Measurements from ENCODE around the gene FITM1. TPM values are rescaled to one million over a fixed set of nuclear protein-coding genes. Genes with fewer than 3 reads are reported as not detected.

FITM1 gene
- total RNA-seq, 1 experiment from 2014 or later: 0.89 TPM

GRCh38 chr14:24176599-24176998, 46.1 kb downstream of the FITM1 start:
- no peak overlapping the region for H3K4me3 ChIP-seq (ENCODE audit: low read length)
- peaks cover 37% of the 10 kb centered on the region for H3K36me3 ChIP-seq (ENCODE audit: insufficient read depth, low read length)
- no peak overlapping the region for H2AFZ ChIP-seq (ENCODE audit: low read length)
- no peak overlapping the region for H3K27ac ChIP-seq (ENCODE audit: low read length)
- DNase-seq: no peak
- no peak overlapping the region for H3K9ac ChIP-seq (ENCODE audit: low read length)
- no peaks in the 10 kb centered on the region for H3K9me3 ChIP-seq (ENCODE audit: low read length)
- no peak overlapping the region for H3K4me2 ChIP-seq (ENCODE audit: low read depth, low read length, poor library complexity, severe bottlenecking)
- peaks cover 15% of the 10 kb centered on the region for H3K79me2 ChIP-seq (ENCODE audit: low read length)
- 0 out of 2 replicates have a peak, but pooled peaks cover 4% of the 10 kb centered on the region for H4K20me1 ChIP-seq (ENCODE audit: insufficient read depth, low read depth, low read length)
- H3K4me1 ChIP-seq (ENCODE audit: low read length): peaks cover 7% of the 10 kb centered on the region
- no peaks in the 10 kb centered on the region for H3K9me2 ChIP-seq (replicated peaks; ENCODE audit: insufficient read depth, low read length)
- no peaks in the 10 kb centered on the region for H3K27me3 ChIP-seq (ENCODE audit: low read length)

GRCh38 chr14:24177041-24177825, 46.8 kb downstream of the FITM1 start:
- H3K36me3 ChIP-seq (ENCODE audit: insufficient read depth, low read length): peaks cover 37% of the 10 kb centered on the region

GRCh38 chr14:24177891-24178290, 47.4 kb downstream of the FITM1 start:
- no peak for DNase-seq
- Histone ChIP-seq H3K9ac (ENCODE audit: low read length) (no peak overlapping the region), H3K27ac (ENCODE audit: low read length) (no peak overlapping the region), H2AFZ (ENCODE audit: low read length) (no peak overlapping the region), H3K36me3 (ENCODE audit: insufficient read depth, low read length) (peaks cover 34% of the 10 kb centered on the region), H3K9me2 (replicated peaks; ENCODE audit: insufficient read depth, low read length) (no peaks in the 10 kb centered on the region), H3K79me2 (ENCODE audit: low read length) (peaks cover 5% of the 10 kb centered on the region), H4K20me1 (ENCODE audit: insufficient read depth, low read depth, low read length) (0 out of 2 replicates have a peak, but pooled peaks cover 4% of the 10 kb centered on the region), H3K27me3 (ENCODE audit: low read length) (no peaks in the 10 kb centered on the region), H3K4me3 (ENCODE audit: low read length) (no peak overlapping the region), H3K9me3 (ENCODE audit: low read length) (no peaks in the 10 kb centered on the region), H3K4me2 (ENCODE audit: low read depth, low read length, poor library complexity, severe bottlenecking) (no peak overlapping the region), H3K4me1 (ENCODE audit: low read length) (peaks cover 5% of the 10 kb centered on the region)

More at GRCh38 chr14:24177041-24177825, 46.8 kb downstream of the FITM1 start:
- H3K9me3 ChIP-seq (ENCODE audit: low read length): no peaks in the 10 kb centered on the region
- H2AFZ ChIP-seq (ENCODE audit: low read length): no peak overlapping the region
- no peaks in the 10 kb centered on the region for H3K9me2 ChIP-seq (replicated peaks; ENCODE audit: insufficient read depth, low read length)
- no peak overlapping the region for H3K4me2 ChIP-seq (ENCODE audit: low read depth, low read length, poor library complexity, severe bottlenecking)
- H3K9ac ChIP-seq (ENCODE audit: low read length): no peak overlapping the region
- DNase-seq: no peak
- no peaks in the 10 kb centered on the region for H3K27me3 ChIP-seq (ENCODE audit: low read length)
- H3K4me3 ChIP-seq (ENCODE audit: low read length): no peak overlapping the region
- H3K27ac ChIP-seq (ENCODE audit: low read length): no peak overlapping the region
- peaks cover 12% of the 10 kb centered on the region for H3K79me2 ChIP-seq (ENCODE audit: low read length)
- H3K4me1 ChIP-seq (ENCODE audit: low read length): peaks cover 7% of the 10 kb centered on the region
- 0 out of 2 replicates have a peak, but pooled peaks cover 4% of the 10 kb centered on the region for H4K20me1 ChIP-seq (ENCODE audit: insufficient read depth, low read depth, low read length)

GRCh38 chr14:24178399-24179178, 48.1 kb downstream of the FITM1 start:
- no peaks in the 10 kb centered on the region for H3K79me2 ChIP-seq (ENCODE audit: low read length)
- peaks cover 32% of the 10 kb centered on the region for H3K36me3 ChIP-seq (ENCODE audit: insufficient read depth, low read length)
- H3K9me3 ChIP-seq (ENCODE audit: low read length): no peaks in the 10 kb centered on the region
- H4K20me1 ChIP-seq (ENCODE audit: insufficient read depth, low read depth, low read length): 0 out of 2 replicates have a peak, but pooled peaks cover 4% of the 10 kb centered on the region
- no peak overlapping the region for H2AFZ ChIP-seq (ENCODE audit: low read length)
- DNase-seq: no peak
- H3K4me2 ChIP-seq (ENCODE audit: low read depth, low read length, poor library complexity, severe bottlenecking): no peak overlapping the region
- no peaks in the 10 kb centered on the region for H3K9me2 ChIP-seq (replicated peaks; ENCODE audit: insufficient read depth, low read length)
- no peak overlapping the region for H3K4me3 ChIP-seq (ENCODE audit: low read length)
- H3K27ac ChIP-seq (ENCODE audit: low read length): no peak overlapping the region
- no peaks in the 10 kb centered on the region for H3K27me3 ChIP-seq (ENCODE audit: low read length)
- H3K9ac ChIP-seq (ENCODE audit: low read length): no peak overlapping the region
- no peaks in the 10 kb centered on the region for H3K4me1 ChIP-seq (ENCODE audit: low read length)

GRCh38 chr14:24179294-24179960, 49.0 kb downstream of the FITM1 start:
- Histone ChIP-seq H3K36me3 (ENCODE audit: insufficient read depth, low read length) (peaks cover 32% of the 10 kb centered on the region), H3K9ac (ENCODE audit: low read length) (no peak overlapping the region), H3K9me3 (ENCODE audit: low read length) (no peaks in the 10 kb centered on the region), H3K4me3 (ENCODE audit: low read length) (no peak overlapping the region), H3K9me2 (replicated peaks; ENCODE audit: insufficient read depth, low read length) (no peaks in the 10 kb centered on the region), H3K4me1 (ENCODE audit: low read length) (no peaks in the 10 kb centered on the region), H3K27me3 (ENCODE audit: low read length) (no peaks in the 10 kb centered on the region), H4K20me1 (ENCODE audit: insufficient read depth, low read depth, low read length) (0 out of 2 replicates have a peak, but pooled peaks cover 4% of the 10 kb centered on the region), H2AFZ (ENCODE audit: low read length) (no peak overlapping the region), H3K27ac (ENCODE audit: low read length) (no peak overlapping the region), H3K79me2 (ENCODE audit: low read length) (no peaks in the 10 kb centered on the region), H3K4me2 (ENCODE audit: low read depth, low read length, poor library complexity, severe bottlenecking) (no peak overlapping the region)
- no peak for DNase-seq

- no peaks in the 10 kb centered on the region for H3K9me3 ChIP-seq (ENCODE audit: low read length)
- peaks cover 32% of the 10 kb centered on the region for H3K36me3 ChIP-seq (ENCODE audit: insufficient read depth, low read length)
- no peaks in the 10 kb centered on the region for H3K27me3 ChIP-seq (ENCODE audit: low read length)
- no peak overlapping the region for H3K9ac ChIP-seq (ENCODE audit: low read length)
- H3K4me2 ChIP-seq (ENCODE audit: low read depth, low read length, poor library complexity, severe bottlenecking): no peak overlapping the region
- no peaks in the 10 kb centered on the region for H3K4me1 ChIP-seq (ENCODE audit: low read length)
- H3K9me2 ChIP-seq (replicated peaks; ENCODE audit: insufficient read depth, low read length): no peaks in the 10 kb centered on the region
- H4K20me1 ChIP-seq (ENCODE audit: insufficient read depth, low read depth, low read length): 0 out of 2 replicates have a peak, but pooled peaks cover 4% of the 10 kb centered on the region
- no peak for DNase-seq
- no peaks in the 10 kb centered on the region for H3K79me2 ChIP-seq (ENCODE audit: low read length)
- H3K4me3 ChIP-seq (ENCODE audit: low read length): no peak overlapping the region
- no peak overlapping the region for H3K27ac ChIP-seq (ENCODE audit: low read length)
- no peak overlapping the region for H2AFZ ChIP-seq (ENCODE audit: low read length)
Observed at GRCh38 chr14:24179961-24180796, 49.7 kb downstream of the FITM1 start.

GRCh38 chr14:24181371-24182077, 51.1 kb downstream of the FITM1 start:
- no peak for DNase-seq
- Histone ChIP-seq H3K79me2 (ENCODE audit: low read length) (peaks cover 6% of the 10 kb centered on the region; the same call in 1 of the 2 replicates), H3K9me3 (ENCODE audit: low read length) (no peaks in the 10 kb centered on the region), H2AFZ (ENCODE audit: low read length) (no peak overlapping the region), H3K9me2 (replicated peaks; ENCODE audit: insufficient read depth, low read length) (no peaks in the 10 kb centered on the region), H3K9ac (ENCODE audit: low read length) (no peak overlapping the region), H3K27me3 (ENCODE audit: low read length) (no peaks in the 10 kb centered on the region), H3K4me1 (ENCODE audit: low read length) (no peaks in the 10 kb centered on the region), H3K27ac (ENCODE audit: low read length) (no peak overlapping the region), H3K4me2 (ENCODE audit: low read depth, low read length, poor library complexity, severe bottlenecking) (no peak overlapping the region), H3K36me3 (ENCODE audit: insufficient read depth, low read length) (peaks cover 45% of the 10 kb centered on the region), H4K20me1 (ENCODE audit: insufficient read depth, low read depth, low read length) (0 out of 2 replicates have a peak, but pooled peaks cover 4% of the 10 kb centered on the region), H3K4me3 (ENCODE audit: low read length) (no peak overlapping the region)
